Left kidney (tissue), 2 donors: Measurements from ENCODE around the gene PRDM16. TPM values are rescaled to one million over a fixed set of nuclear protein-coding genes. Genes with fewer than 3 reads are reported as not detected.

Experiments
- DNase-seq: peaks from one replicate; pipeline ENCODE4 v3.0.0-alpha.2; 2013
- polyA plus RNA-seq: library from polyadenylated mRNA; unstranded; fragments of 120-200 nt; gene quantifications from one replicate; pipeline ENCODE4 v1.2.1, GENCODE V29; 2013; ENCODE audit not compliant: insufficient read length

Gene PRDM16
- polyA plus RNA-seq, 1 donor: 7.3 TPM

- DNase-seq: no peak
Observed at GRCh38 chr1:3398396-3399140, 329.6 kb downstream of the PRDM16 start.

- DNase-seq: no peak
Observed at GRCh38 chr1:3399732-3400131, 330.7 kb downstream of the PRDM16 start.

- no peak for DNase-seq
Observed at GRCh38 chr1:3401585-3402257, 332.7 kb downstream of the PRDM16 start.

GRCh38 chr1:3402258-3403010 lies 333.4 kb downstream of the PRDM16 start:
- DNase-seq: peak; percentile 45

GRCh38 chr1:3403011-3403345 lies 334.0 kb downstream of the PRDM16 start:
- no peak for DNase-seq

GRCh38 chr1:3403388-3404231 lies 334.6 kb downstream of the PRDM16 start:
- DNase-seq: no peak

- no peak for DNase-seq
Observed at GRCh38 chr1:3404301-3404700, 335.3 kb downstream of the PRDM16 start.

GRCh38 chr1:3404801-3405200 lies 335.8 kb downstream of the PRDM16 start:
- no peak for DNase-seq

- no peak for DNase-seq
Observed at GRCh38 chr1:3405491-3405890, 336.5 kb downstream of the PRDM16 start.

- no peak for DNase-seq
Observed at GRCh38 chr1:3405974-3406867, 337.2 kb downstream of the PRDM16 start.

- DNase-seq: no peak
Observed at GRCh38 chr1:3407021-3407420, 338.0 kb downstream of the PRDM16 start.

GRCh38 chr1:3408751-3409266 lies 339.8 kb downstream of the PRDM16 start:
- no peak for DNase-seq

- DNase-seq: no peak
Observed at GRCh38 chr1:3409366-3410141, 340.6 kb downstream of the PRDM16 start.

GRCh38 chr1:3410142-3410925 lies 341.3 kb downstream of the PRDM16 start:
- DNase-seq: peak; percentile 70

- no peak for DNase-seq
Observed at GRCh38 chr1:3411806-3412205, 342.8 kb downstream of the PRDM16 start.

- DNase-seq: no peak
Observed at GRCh38 chr1:3412376-3412775, 343.4 kb downstream of the PRDM16 start.

- DNase-seq: no peak
Observed at GRCh38 chr1:3413975-3414710, 345.1 kb downstream of the PRDM16 start.
